GM12874 (cell line): ENCODE data around the gene OR2S2.

Source experiments
- CTCF ChIP-seq: IDR thresholded peaks from 2 replicates; pipeline ENCODE4 v1.5.1; 2011; ENCODE audit warnings: low read depth, mild to moderate bottlenecking, control low read depth, low read length, moderate library complexity; ENCODE audit not compliant: insufficient read depth

OR2S2 gene

GRCh38 chr9:35956651-35957050, 1.3 kb downstream of the OR2S2 start:
- TF ChIP-seq CTCF = no peak

GRCh38 chr9:35954942-35955546, 2.9 kb downstream of the OR2S2 start:
- peak; percentile 79 for TF ChIP-seq CTCF

GRCh38 chr9:35952526-35953191, 5.3 kb downstream of the OR2S2 start:
- no peak for TF ChIP-seq CTCF

- TF ChIP-seq CTCF = no peak
These were observed 6.2 kb downstream of the OR2S2 start for GRCh38 chr9:35951736-35952135.

- TF ChIP-seq CTCF = no peak
These were observed 9.0 kb downstream of the OR2S2 start for GRCh38 chr9:35948901-35949318.

GRCh38 chr9:35948451-35948850, 9.5 kb downstream of the OR2S2 start:
- TF ChIP-seq CTCF = no peak

GRCh38 chr9:35945341-35946018, 12.5 kb downstream of the OR2S2 start:
- TF ChIP-seq CTCF = peak; percentile 76
